ENCODE measurements around the gene ZFR. TPM values are rescaled to one million over a fixed set of nuclear protein-coding genes. Genes with fewer than 3 reads are reported as not detected.

The ZFR gene
- total RNA-seq, 1 donor from 2014 or later, result 71.5 TPM

DNA sequence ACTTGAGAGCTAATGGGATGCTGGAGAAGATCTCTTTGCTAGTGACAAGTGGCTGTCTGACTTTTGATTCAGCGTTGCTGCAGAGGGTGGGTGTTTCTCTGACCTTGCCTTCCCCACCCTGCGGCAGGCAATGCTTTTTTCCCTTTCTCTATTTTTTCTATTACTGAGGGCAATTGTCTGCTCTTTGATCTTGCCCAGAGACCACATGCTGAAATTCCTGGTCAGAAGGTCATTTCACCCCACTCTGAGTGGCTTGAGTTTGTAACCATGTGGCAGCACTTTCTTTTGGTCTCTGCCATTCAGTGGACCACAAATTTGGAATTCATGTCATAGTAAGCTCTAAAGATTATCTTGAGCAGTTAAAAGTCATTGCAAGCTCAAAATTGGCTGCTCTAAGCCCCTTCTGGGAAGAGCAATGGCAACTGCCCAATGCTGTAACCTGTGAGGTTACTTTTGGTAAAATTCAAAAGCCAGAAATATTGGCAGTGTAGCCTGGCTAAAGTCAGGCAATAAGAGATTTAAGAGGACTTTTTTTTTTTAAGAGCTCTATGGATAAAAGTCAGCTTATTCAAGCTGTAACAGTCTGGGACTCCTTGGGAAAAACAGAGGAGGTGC is 101.4 kb downstream of the ZFR start:
- Mint-ChIP-seq H3K36me3 (peaks cover 12% of the 10 kb centered on the region), H3K4me1 (no peaks in the 10 kb centered on the region), H3K4me3 (no peak overlapping the region), H3K9me3 (peaks cover 43% of the 10 kb centered on the region), H3K27ac (no peak overlapping the region), H3K27me3 (ENCODE audit: low read depth) (no peaks in the 10 kb centered on the region)
- no peak for DNase-seq (ENCODE audit: low spot score in 2 of 2, unreplicated experiment in 2 of 2)
- TF ChIP-seq, protein P1, sequence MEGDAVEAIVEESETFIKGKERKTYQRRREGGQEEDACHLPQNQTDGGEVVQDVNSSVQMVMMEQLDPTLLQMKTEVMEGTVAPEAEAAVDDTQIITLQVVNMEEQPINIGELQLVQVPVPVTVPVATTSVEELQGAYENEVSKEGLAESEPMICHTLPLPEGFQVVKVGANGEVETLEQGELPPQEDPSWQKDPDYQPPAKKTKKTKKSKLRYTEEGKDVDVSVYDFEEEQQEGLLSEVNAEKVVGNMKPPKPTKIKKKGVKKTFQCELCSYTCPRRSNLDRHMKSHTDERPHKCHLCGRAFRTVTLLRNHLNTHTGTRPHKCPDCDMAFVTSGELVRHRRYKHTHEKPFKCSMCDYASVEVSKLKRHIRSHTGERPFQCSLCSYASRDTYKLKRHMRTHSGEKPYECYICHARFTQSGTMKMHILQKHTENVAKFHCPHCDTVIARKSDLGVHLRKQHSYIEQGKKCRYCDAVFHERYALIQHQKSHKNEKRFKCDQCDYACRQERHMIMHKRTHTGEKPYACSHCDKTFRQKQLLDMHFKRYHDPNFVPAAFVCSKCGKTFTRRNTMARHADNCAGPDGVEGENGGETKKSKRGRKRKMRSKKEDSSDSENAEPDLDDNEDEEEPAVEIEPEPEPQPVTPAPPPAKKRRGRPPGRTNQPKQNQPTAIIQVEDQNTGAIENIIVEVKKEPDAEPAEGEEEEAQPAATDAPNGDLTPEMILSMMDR (IDR thresholded peaks at IDR 0.05; ENCODE audit: unreplicated experiment), result no peak

DNA sequence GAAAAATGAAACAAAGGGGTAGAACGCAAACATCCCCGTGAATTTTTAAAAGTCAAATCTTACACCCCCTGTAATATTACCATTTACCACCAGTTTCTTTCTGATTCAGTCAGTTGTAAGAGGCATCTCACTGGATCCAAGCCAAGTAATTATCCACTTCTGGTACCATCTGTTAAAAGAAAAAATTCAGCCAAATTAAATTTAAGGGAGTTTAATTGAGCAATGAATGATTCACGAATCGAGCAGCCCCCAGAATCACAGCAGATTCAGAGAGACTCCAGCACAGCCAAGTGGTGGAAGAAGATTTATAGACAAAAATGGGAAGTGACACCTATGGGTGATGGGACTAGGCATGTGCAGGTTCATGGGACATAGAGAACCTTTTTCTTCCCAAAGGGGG is 101.9 kb downstream of the ZFR start:
- H3K4me1 Mint-ChIP-seq, result no peaks in the 10 kb centered on the region
- TF ChIP-seq, protein P1 (IDR thresholded peaks at IDR 0.05; ENCODE audit: unreplicated experiment), result no peak
- no peak overlapping the region for H3K4me3 Mint-ChIP-seq
- H3K27me3 Mint-ChIP-seq (ENCODE audit: low read depth), result no peaks in the 10 kb centered on the region
- peaks cover 40% of the 10 kb centered on the region for H3K9me3 Mint-ChIP-seq
- H3K27ac Mint-ChIP-seq, result no peak overlapping the region
- H3K36me3 Mint-ChIP-seq, result peaks cover 12% of the 10 kb centered on the region
- no peak for DNase-seq (ENCODE audit: low spot score in 2 of 2, unreplicated experiment in 2 of 2)

DNA sequence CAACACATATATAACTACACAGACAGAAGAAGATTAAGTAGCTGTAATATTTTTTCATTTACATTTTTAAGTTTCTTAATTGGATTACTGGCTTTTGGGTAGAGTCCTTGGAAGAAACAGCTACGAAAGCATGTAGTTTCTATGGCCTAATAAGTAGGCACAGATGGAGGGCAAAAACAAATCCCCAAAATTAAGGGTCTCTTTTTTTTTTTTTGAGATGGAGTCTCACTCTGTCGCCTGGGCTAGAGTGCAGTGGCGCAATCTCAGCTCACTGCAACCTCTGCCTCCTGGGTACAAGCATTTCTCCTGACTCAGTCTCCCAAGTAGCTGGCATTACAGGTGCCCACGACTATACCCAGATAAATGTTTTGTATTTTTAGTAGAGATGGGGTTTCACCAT is 104.7 kb downstream of the ZFR start:
- H3K36me3 Mint-ChIP-seq, result peaks cover 6% of the 10 kb centered on the region
- peaks cover 44% of the 10 kb centered on the region for H3K9me3 Mint-ChIP-seq
- H3K27ac Mint-ChIP-seq, result no peak overlapping the region
- no peaks in the 10 kb centered on the region for H3K27me3 Mint-ChIP-seq (ENCODE audit: low read depth)
- H3K4me1 Mint-ChIP-seq, result no peaks in the 10 kb centered on the region
- no peak for DNase-seq (ENCODE audit: low spot score in 2 of 2, unreplicated experiment in 2 of 2)
- no peak overlapping the region for H3K4me3 Mint-ChIP-seq
- TF ChIP-seq, protein P1 (IDR thresholded peaks at IDR 0.05; ENCODE audit: unreplicated experiment), result no peak

DNA sequence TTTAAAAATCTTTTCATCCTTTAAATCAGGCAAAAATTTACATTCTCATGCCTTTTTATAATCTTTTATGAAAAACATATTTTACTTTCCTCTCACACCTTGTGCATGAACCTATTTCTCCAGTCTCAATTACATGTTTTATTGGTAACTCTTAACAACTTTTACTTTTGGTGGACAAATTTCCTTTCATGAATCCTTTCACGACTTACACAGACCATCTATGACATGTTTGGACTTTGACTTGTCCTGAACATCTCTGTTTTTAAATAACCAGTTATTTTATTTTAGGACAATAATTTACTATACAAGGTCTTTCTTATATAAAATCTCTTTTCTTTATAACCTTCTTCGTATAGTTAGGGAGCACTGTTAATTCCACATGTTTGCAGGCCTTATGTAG is 105.3 kb downstream of the ZFR start:
- Mint-ChIP-seq H3K27me3 (ENCODE audit: low read depth) (no peaks in the 10 kb centered on the region), H3K4me3 (no peak overlapping the region), H3K4me1 (no peaks in the 10 kb centered on the region), H3K27ac (no peak overlapping the region), H3K9me3 (peaks cover 51% of the 10 kb centered on the region), H3K36me3 (peaks cover 6% of the 10 kb centered on the region)
- no peak for DNase-seq (ENCODE audit: low spot score in 2 of 2, unreplicated experiment in 2 of 2)
- TF ChIP-seq, protein P1 (IDR thresholded peaks at IDR 0.05; ENCODE audit: unreplicated experiment), result no peak

DNA sequence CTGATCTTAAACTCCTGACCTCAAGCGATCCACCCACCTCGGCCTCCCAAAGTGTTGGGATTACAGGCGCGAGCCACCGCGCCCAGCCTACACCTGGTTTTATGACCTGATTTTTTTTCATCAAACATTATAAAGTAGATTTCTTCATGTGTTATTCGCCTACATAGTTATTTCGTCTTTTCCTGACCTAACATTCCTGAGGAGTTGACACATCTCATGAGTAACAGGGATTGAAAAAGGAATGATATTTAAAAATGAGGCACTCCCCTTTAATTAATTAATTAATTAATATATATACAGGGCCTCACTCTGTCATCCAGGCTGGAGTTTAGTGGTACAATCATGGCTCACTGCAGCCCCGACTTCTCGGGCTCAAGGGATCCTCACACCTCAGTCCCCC is 111.6 kb downstream of the ZFR start:
- TF ChIP-seq, protein P1 (IDR thresholded peaks at IDR 0.05; ENCODE audit: unreplicated experiment), result no peak
- Mint-ChIP-seq H3K4me1 (peaks cover 15% of the 10 kb centered on the region), H3K27me3 (ENCODE audit: low read depth) (no peaks in the 10 kb centered on the region), H3K36me3 (peaks cover under 1% of the 10 kb centered on the region), H3K9me3 (peaks cover 26% of the 10 kb centered on the region), H3K4me3 (no peak overlapping the region), H3K27ac (no peak overlapping the region)
- no peak for DNase-seq (ENCODE audit: low spot score in 2 of 2, unreplicated experiment in 2 of 2)

DNA sequence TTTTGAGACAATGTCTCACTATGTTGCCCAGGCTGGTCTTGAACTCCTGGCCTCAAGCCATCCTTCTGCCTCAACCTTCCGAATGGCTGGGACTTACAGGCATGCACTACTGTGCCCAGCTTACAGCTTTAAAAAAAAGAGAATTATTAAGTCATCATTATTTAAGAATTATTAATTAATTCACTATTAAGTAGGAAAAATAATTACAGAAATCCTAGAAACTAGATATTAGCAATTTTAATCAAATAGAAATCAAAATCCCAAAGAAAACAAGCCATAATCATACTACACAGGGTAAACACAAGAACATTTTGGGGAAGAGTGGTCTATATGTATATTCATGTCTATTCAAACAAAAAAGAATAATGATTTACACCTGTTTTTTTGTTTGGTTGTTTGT is 112.2 kb downstream of the ZFR start:
- Mint-ChIP-seq H3K27ac (no peak overlapping the region), H3K27me3 (ENCODE audit: low read depth) (no peaks in the 10 kb centered on the region), H3K9me3 (peaks cover 26% of the 10 kb centered on the region), H3K4me1 (peaks cover 15% of the 10 kb centered on the region), H3K36me3 (no peaks in the 10 kb centered on the region), H3K4me3 (no peak overlapping the region)
- TF ChIP-seq, protein P1 (IDR thresholded peaks at IDR 0.05; ENCODE audit: unreplicated experiment), result no peak
- no peak for DNase-seq (ENCODE audit: low spot score in 2 of 2, unreplicated experiment in 2 of 2)

All from mesothelial cell of epicardium (in vitro differentiated cells).